Erythroblast (primary cell): ENCODE data around the gene SERPINB4.

ENCODE experiments used
- DNase-seq, 2 experiments: peaks; one replicate each; lab custom pipeline; 2025; lab: John Stamatoyannopoulos, UW
- GATA1 ChIP-seq: IDR thresholded peaks from 2 replicates; pipeline ENCODE4 v1.6.1; 2011; ENCODE audit warnings: low read depth, mild to moderate bottlenecking, control low read depth, low read length, moderate library complexity
- POLR2A ChIP-seq: IDR thresholded peaks from 2 replicates; pipeline ENCODE4 v1.6.1; 2011; ENCODE audit warnings: mild to moderate bottlenecking, low read length

Gene SERPINB4

GRCh38 chr18:63603772-63604171 lies 40.3 kb downstream of the SERPINB4 start:
- TF ChIP-seq GATA1 (no peak), POLR2A (no peak)
- no peak for DNase-seq

- no peak for DNase-seq
- no peak for TF ChIP-seq POLR2A
- TF ChIP-seq GATA1: no peak
Observed at GRCh38 chr18:63603355-63603754, 40.7 kb downstream of the SERPINB4 start.

- DNase-seq: no peak
- no peak for TF ChIP-seq POLR2A
- no peak for TF ChIP-seq GATA1
Observed at GRCh38 chr18:63596964-63597363, 47.1 kb downstream of the SERPINB4 start.

- no peak for DNase-seq
- no peak for TF ChIP-seq GATA1
- no peak for TF ChIP-seq POLR2A
Observed at GRCh38 chr18:63592471-63592870, 51.6 kb downstream of the SERPINB4 start.

- TF ChIP-seq GATA1 (no peak), POLR2A (no peak)
Observed at GRCh38 chr18:63591725-63592124, 52.3 kb downstream of the SERPINB4 start.

GRCh38 chr18:63590966-63591695 lies 52.9 kb downstream of the SERPINB4 start:
- TF ChIP-seq POLR2A: no peak
- TF ChIP-seq GATA1: no peak
- DNase-seq: no peak

More at GRCh38 chr18:63591725-63592124, 52.3 kb downstream of the SERPINB4 start:
- DNase-seq: no peak

GRCh38 chr18:63590373-63590772 lies 53.7 kb downstream of the SERPINB4 start:
- DNase-seq: no peak

GRCh38 chr18:63588909-63589308 lies 55.1 kb downstream of the SERPINB4 start:
- no peak for TF ChIP-seq POLR2A
- DNase-seq: no peak

More at GRCh38 chr18:63590373-63590772, 53.7 kb downstream of the SERPINB4 start:
- TF ChIP-seq GATA1: no peak
- TF ChIP-seq POLR2A: no peak
